ENCODE results near the gene CCS. TPM values are rescaled to one million over a fixed set of nuclear protein-coding genes. Genes with fewer than 3 reads are reported as not detected.
"Not testable (repeated sequence)": the region's sequence is repeated elsewhere in the genome, so short reads cannot be mapped to it uniquely, and the experiment has no call there.

CCS gene
- total RNA-seq, 1 donor from 2014 or later = 27.7 TPM

GRCh38 chr11:66636411-66636810 is 43.4 kb downstream of the CCS start:
- Histone ChIP-seq H3K36me3 (ENCODE audit: control insufficient read depth in 3 of 3, insufficient read depth in 3 of 3, low read length in 3 of 3) (peaks cover 3 to 11% (median 7%) of the 10 kb centered on the region in 3 donors), H3K27me3 (ENCODE audit: control insufficient read depth in 3 of 3, insufficient read depth in 3 of 3, low read length in 3 of 3) (no peaks in the 10 kb centered on the region), H3K9ac (ENCODE audit: low read depth in 1 of 3, low read length in 3 of 3) (no peak overlapping the region), H3K9me3 (ENCODE audit: control insufficient read depth in 3 of 3, low read length in 3 of 3) (no peaks in the 10 kb centered on the region), H3K4me3 (ENCODE audit: low read length in 3 of 3) (no peak overlapping the region), H3K4me1 (ENCODE audit: control insufficient read depth in 3 of 3, insufficient read depth in 3 of 3, low read length in 3 of 3) (peaks cover 32 to 42% (median 41%) of the 10 kb centered on the region in 3 donors), H3K27ac (ENCODE audit: low read depth, low read length) (no peak overlapping the region)

GRCh38 chr11:66637557-66638176 is 44.7 kb downstream of the CCS start:
- no peaks in the 10 kb centered on the region for H3K9me3 ChIP-seq (ENCODE audit: control insufficient read depth in 3 of 3, low read length in 3 of 3)
- H3K4me1 ChIP-seq (ENCODE audit: control insufficient read depth in 3 of 3, insufficient read depth in 3 of 3, low read length in 3 of 3) = peaks cover 44 to 48% (median 48%) of the 10 kb centered on the region in 3 donors
- peak overlapping the region; percentile 81 to 90 (median 89) for H3K9ac ChIP-seq (ENCODE audit: low read depth in 1 of 3, low read length in 3 of 3)
- peaks cover 3 to 13% (median 9%) of the 10 kb centered on the region in 3 donors for H3K36me3 ChIP-seq (ENCODE audit: control insufficient read depth in 3 of 3, insufficient read depth in 3 of 3, low read length in 3 of 3)
- no peaks in the 10 kb centered on the region for H3K27me3 ChIP-seq (ENCODE audit: control insufficient read depth in 3 of 3, insufficient read depth in 3 of 3, low read length in 3 of 3)
- peak overlapping the region; percentile 80 to 85 (median 84) for H3K4me3 ChIP-seq (ENCODE audit: low read length in 3 of 3)
- peak overlapping the region; percentile 79 for H3K27ac ChIP-seq (ENCODE audit: low read depth, low read length)

GRCh38 chr11:66638177-66639065 is 45.4 kb downstream of the CCS start, which contains the start of gene RBM4:
TSS of gene RBM4 (plus strand) at chr11:66638703. CDS start at chr11:66639712, 1,009 bp downstream.
- Histone ChIP-seq H3K27me3 (ENCODE audit: control insufficient read depth in 3 of 3, insufficient read depth in 3 of 3, low read length in 3 of 3) (no peaks in the 10 kb centered on the region), H3K4me3 (ENCODE audit: low read length in 3 of 3) (peak within 1 kb of the TSS; percentile 93 to 99 (median 96)), H3K27ac (ENCODE audit: low read depth, low read length) (peak within 1 kb of the TSS; percentile 96), H3K9me3 (ENCODE audit: control insufficient read depth in 3 of 3, low read length in 3 of 3) (no peaks in the 10 kb centered on the region), H3K36me3 (ENCODE audit: control insufficient read depth in 3 of 3, insufficient read depth in 3 of 3, low read length in 3 of 3) (peaks cover 5 to 18% (median 14%) of the 10 kb centered on the region in 3 donors), H3K4me1 (ENCODE audit: control insufficient read depth in 3 of 3, insufficient read depth in 3 of 3, low read length in 3 of 3) (peaks cover 50 to 56% (median 55%) of the 10 kb centered on the region in 3 donors), H3K9ac (ENCODE audit: low read depth in 1 of 3, low read length in 3 of 3) (peak within 1 kb of the TSS; percentile 95 to 97 (median 96))

GRCh38 chr11:66639066-66639813 is 46.3 kb downstream of the CCS start:
- Histone ChIP-seq H3K27me3 (ENCODE audit: control insufficient read depth in 3 of 3, insufficient read depth in 3 of 3, low read length in 3 of 3) (no peaks in the 10 kb centered on the region), H3K36me3 (ENCODE audit: control insufficient read depth in 3 of 3, insufficient read depth in 3 of 3, low read length in 3 of 3) (peaks cover 12 to 26% (median 22%) of the 10 kb centered on the region in 3 donors), H3K9ac (ENCODE audit: low read depth in 1 of 3, low read length in 3 of 3) (peak overlapping the region; percentile 95 to 97 (median 96)), H3K4me3 (ENCODE audit: low read length in 3 of 3) (peak overlapping the region; percentile 93 to 99 (median 96)), H3K4me1 (ENCODE audit: control insufficient read depth in 3 of 3, insufficient read depth in 3 of 3, low read length in 3 of 3) (peaks cover 59 to 64% (median 63%) of the 10 kb centered on the region in 3 donors), H3K27ac (ENCODE audit: low read depth, low read length) (peak overlapping the region; percentile 96), H3K9me3 (ENCODE audit: control insufficient read depth in 3 of 3, low read length in 3 of 3) (no peaks in the 10 kb centered on the region)

GRCh38 chr11:66639814-66640340 is 46.9 kb downstream of the CCS start:
- Histone ChIP-seq H3K36me3 (ENCODE audit: control insufficient read depth in 3 of 3, insufficient read depth in 3 of 3, low read length in 3 of 3) (peaks cover 12 to 29% (median 28%) of the 10 kb centered on the region in 3 donors), H3K9ac (ENCODE audit: low read depth in 1 of 3, low read length in 3 of 3) (peak overlapping the region in 2 of 3 donors; percentile 40 to 96)
- not testable (repeated sequence) for H3K27ac ChIP-seq (ENCODE audit: low read depth, low read length)

GRCh38 chr11:66641834-66642233 is 48.8 kb downstream of the CCS start:
- Histone ChIP-seq H3K9ac (ENCODE audit: low read depth in 1 of 3, low read length in 3 of 3) (peak overlapping the region in 2 of 3 donors; percentile 2 to 58), H3K4me3 (ENCODE audit: low read length in 3 of 3) (peak overlapping the region; percentile 0 to 99 (median 61)), H3K9me3 (ENCODE audit: control insufficient read depth in 3 of 3, low read length in 3 of 3) (no peaks in the 10 kb centered on the region), H3K27me3 (ENCODE audit: control insufficient read depth in 3 of 3, insufficient read depth in 3 of 3, low read length in 3 of 3) (no peaks in the 10 kb centered on the region), H3K4me1 (ENCODE audit: control insufficient read depth in 3 of 3, insufficient read depth in 3 of 3, low read length in 3 of 3) (peaks cover 79 to 87% (median 82%) of the 10 kb centered on the region in 3 donors), H3K27ac (ENCODE audit: low read depth, low read length) (no peak overlapping the region), H3K36me3 (ENCODE audit: control insufficient read depth in 3 of 3, insufficient read depth in 3 of 3, low read length in 3 of 3) (peaks cover 12 to 47% (median 42%) of the 10 kb centered on the region in 3 donors)

More at GRCh38 chr11:66639814-66640340, 46.9 kb downstream of the CCS start:
- peaks cover 65 to 70% (median 70%) of the 10 kb centered on the region in 3 donors for H3K4me1 ChIP-seq (ENCODE audit: control insufficient read depth in 3 of 3, insufficient read depth in 3 of 3, low read length in 3 of 3)
- H3K27me3 ChIP-seq (ENCODE audit: control insufficient read depth in 3 of 3, insufficient read depth in 3 of 3, low read length in 3 of 3); H3K9me3 ChIP-seq (ENCODE audit: control insufficient read depth in 3 of 3, low read length in 3 of 3): not testable (repeated sequence)
- peak overlapping the region; percentile 93 to 99 (median 96) for H3K4me3 ChIP-seq (ENCODE audit: low read length in 3 of 3)

- no peaks in the 10 kb centered on the region for H3K27me3 ChIP-seq (ENCODE audit: control insufficient read depth in 3 of 3, insufficient read depth in 3 of 3, low read length in 3 of 3)
- peaks cover 70 to 78% (median 71%) of the 10 kb centered on the region in 3 donors for H3K4me1 ChIP-seq (ENCODE audit: control insufficient read depth in 3 of 3, insufficient read depth in 3 of 3, low read length in 3 of 3)
- peak overlapping the region; percentile 9 to 52 (median 26) for H3K9ac ChIP-seq (ENCODE audit: low read depth in 1 of 3, low read length in 3 of 3)
- peaks cover 12 to 49% (median 45%) of the 10 kb centered on the region in 3 donors for H3K36me3 ChIP-seq (ENCODE audit: control insufficient read depth in 3 of 3, insufficient read depth in 3 of 3, low read length in 3 of 3)
- no peaks in the 10 kb centered on the region for H3K9me3 ChIP-seq (ENCODE audit: control insufficient read depth in 3 of 3, low read length in 3 of 3)
- no peak overlapping the region for H3K27ac ChIP-seq (ENCODE audit: low read depth, low read length)
- peak overlapping the region; percentile 33 to 61 (median 54) for H3K4me3 ChIP-seq (ENCODE audit: low read length in 3 of 3)
Observed at GRCh38 chr11:66643745-66644437, 50.9 kb downstream of the CCS start.

- H3K9ac ChIP-seq (ENCODE audit: low read depth in 1 of 3, low read length in 3 of 3) = no peak overlapping the region
- no peaks in the 10 kb centered on the region for H3K27me3 ChIP-seq (ENCODE audit: control insufficient read depth in 3 of 3, insufficient read depth in 3 of 3, low read length in 3 of 3)
- no peak overlapping the region for H3K27ac ChIP-seq (ENCODE audit: low read depth, low read length)
- H3K4me3 ChIP-seq (ENCODE audit: low read length in 3 of 3) = no peak overlapping the region
- peaks cover 43 to 50% (median 45%) of the 10 kb centered on the region in 3 donors for H3K4me1 ChIP-seq (ENCODE audit: control insufficient read depth in 3 of 3, insufficient read depth in 3 of 3, low read length in 3 of 3)
- no peaks in the 10 kb centered on the region for H3K9me3 ChIP-seq (ENCODE audit: control insufficient read depth in 3 of 3, low read length in 3 of 3)
- peaks cover 13 to 51% (median 48%) of the 10 kb centered on the region in 3 donors for H3K36me3 ChIP-seq (ENCODE audit: control insufficient read depth in 3 of 3, insufficient read depth in 3 of 3, low read length in 3 of 3)
Observed at GRCh38 chr11:66646828-66647227, 53.8 kb downstream of the CCS start.

- H3K27me3 ChIP-seq (ENCODE audit: control insufficient read depth in 3 of 3, insufficient read depth in 3 of 3, low read length in 3 of 3) = no peaks in the 10 kb centered on the region
- H3K4me3 ChIP-seq (ENCODE audit: low read length in 3 of 3) = no peak overlapping the region
- H3K9me3 ChIP-seq (ENCODE audit: control insufficient read depth in 3 of 3, low read length in 3 of 3) = no peaks in the 10 kb centered on the region
- H3K4me1 ChIP-seq (ENCODE audit: control insufficient read depth in 3 of 3, insufficient read depth in 3 of 3, low read length in 3 of 3) = peaks cover 12 to 21% (median 15%) of the 10 kb centered on the region in 3 donors
- no peak overlapping the region for H3K27ac ChIP-seq (ENCODE audit: low read depth, low read length)
- no peak overlapping the region for H3K9ac ChIP-seq (ENCODE audit: low read depth in 1 of 3, low read length in 3 of 3)
- H3K36me3 ChIP-seq (ENCODE audit: control insufficient read depth in 3 of 3, insufficient read depth in 3 of 3, low read length in 3 of 3) = peaks cover 14 to 36% (median 31%) of the 10 kb centered on the region in 3 donors
Observed at GRCh38 chr11:66649903-66650302, 56.9 kb downstream of the CCS start.
